OCI-LY3 (cell line): ENCODE data around the gene RIN1.

Experiments
- CTCF ChIP-seq: fragments of 200-600, 300-600 bp; sonication (generic); IDR thresholded peaks from 2 replicates; pipeline ENCODE4 v1.5.1; 2014; ENCODE audit warnings: antibody characterized with exemption, low read length, low read depth
- EZH2phosphoT487 ChIP-seq: fragments of 200-600 bp; shearing (Covaris generic); IDR thresholded peaks from 2 replicates; pipeline ENCODE4 v1.6.1; 2018; ENCODE audit warnings: antibody characterized with exemption, mixed run types, low read depth

GRCh38 chr11:66371627-66372415, 35.6 kb upstream of the RIN1 start, which contains the start of gene SLC29A2:
- TF ChIP-seq CTCF (no peak), EZH2phosphoT487 (no peak)
